Transverse colon (tissue), 4 donors: Measurements from ENCODE around the gene LYRM4.

Source experiments
- CTCF ChIP-seq, 5 experiments: fragments of 200-600 bp in 3 of 5; fragments of 450-650 bp in 2 of 5; sonication (generic) in 3 of 5; IDR thresholded peaks; 1 replicate in 2 of 5; 2 replicates in 3 of 5; pipeline ENCODE4 v1.5.1; 2016 to 2017; ENCODE audit warnings: antibody characterized with exemption in 5 of 5, inconsistent platforms in 3 of 5, mild to moderate bottlenecking in 2 of 5, moderate library complexity in 1 of 5
- POLR2A ChIP-seq: fragments of 450-650 bp; IDR thresholded peaks from one replicate; pipeline ENCODE4 v1.6.1; 2016; ENCODE audit warnings: antibody characterized with exemption, mild to moderate bottlenecking, moderate library complexity
- POLR2AphosphoS5 ChIP-seq, 3 donors: sonication (generic); formaldehyde crosslinking; IDR thresholded peaks; one replicate each; pipeline ENCODE4 v1.6.1; 2016; ENCODE audit warnings: antibody characterized with exemption in 3 of 3

- TF ChIP-seq CTCF (IDR thresholded peaks at IDR 0.05) (no peak), POLR2A (no peak), POLR2AphosphoS5 (IDR thresholded peaks at IDR 0.05) (no peak)
Measured at GRCh38 chr6:5121956-5122355, 138.8 kb downstream of the LYRM4 start.
